Measurements from ENCODE around the gene ADAD2. TPM values are rescaled to one million over a fixed set of nuclear protein-coding genes. Genes with fewer than 3 reads are reported as not detected.

The ADAD2 gene
- total RNA-seq, 1 donor from 2014 or later, result not detected

DNA sequence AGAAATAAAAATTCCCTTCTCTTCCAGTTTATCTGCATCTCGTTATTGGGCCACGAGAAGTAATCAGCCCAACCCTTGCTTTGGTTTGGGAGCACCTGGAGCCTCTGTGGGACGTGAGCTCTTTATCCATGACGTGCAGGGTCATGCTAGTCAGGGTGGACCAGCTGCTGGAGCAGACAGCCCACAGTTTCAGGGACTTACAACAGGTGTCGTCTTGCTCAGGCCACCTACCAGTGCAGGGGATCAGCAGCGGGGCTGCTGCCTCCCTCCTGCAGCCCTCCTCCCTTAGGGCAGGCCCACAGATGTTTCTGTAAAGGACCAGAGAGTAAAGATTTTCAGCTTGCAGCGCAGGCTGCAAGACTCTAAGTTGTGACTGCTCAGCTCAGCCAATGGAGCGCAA, 16.9 kb downstream of the ADAD2 start:
- Histone ChIP-seq H3K27ac (no peak overlapping the region), H3K36me3 (no peaks in the 10 kb centered on the region), H3K9me3 (no peaks in the 10 kb centered on the region), H3K27me3 (no peaks in the 10 kb centered on the region), H3K4me3 (no peak overlapping the region), H3K4me1 (no peaks in the 10 kb centered on the region)
- intact Hi-C loops (cut with DNase I), result no loop called here
- no peak for DNase-seq (ENCODE audit: extremely low spot score in 2 of 2)
- TF ChIP-seq POLR2AphosphoS5 (IDR thresholded peaks at IDR 0.05; ENCODE audit: insufficient read depth in 1 of 2, low read depth in 1 of 2) (no peak), POLR2A (IDR thresholded peaks at IDR 0.05) (no peak)
- TF ChIP-seq, protein P1, sequence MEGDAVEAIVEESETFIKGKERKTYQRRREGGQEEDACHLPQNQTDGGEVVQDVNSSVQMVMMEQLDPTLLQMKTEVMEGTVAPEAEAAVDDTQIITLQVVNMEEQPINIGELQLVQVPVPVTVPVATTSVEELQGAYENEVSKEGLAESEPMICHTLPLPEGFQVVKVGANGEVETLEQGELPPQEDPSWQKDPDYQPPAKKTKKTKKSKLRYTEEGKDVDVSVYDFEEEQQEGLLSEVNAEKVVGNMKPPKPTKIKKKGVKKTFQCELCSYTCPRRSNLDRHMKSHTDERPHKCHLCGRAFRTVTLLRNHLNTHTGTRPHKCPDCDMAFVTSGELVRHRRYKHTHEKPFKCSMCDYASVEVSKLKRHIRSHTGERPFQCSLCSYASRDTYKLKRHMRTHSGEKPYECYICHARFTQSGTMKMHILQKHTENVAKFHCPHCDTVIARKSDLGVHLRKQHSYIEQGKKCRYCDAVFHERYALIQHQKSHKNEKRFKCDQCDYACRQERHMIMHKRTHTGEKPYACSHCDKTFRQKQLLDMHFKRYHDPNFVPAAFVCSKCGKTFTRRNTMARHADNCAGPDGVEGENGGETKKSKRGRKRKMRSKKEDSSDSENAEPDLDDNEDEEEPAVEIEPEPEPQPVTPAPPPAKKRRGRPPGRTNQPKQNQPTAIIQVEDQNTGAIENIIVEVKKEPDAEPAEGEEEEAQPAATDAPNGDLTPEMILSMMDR (IDR thresholded peaks at IDR 0.05), result no peak

DNA sequence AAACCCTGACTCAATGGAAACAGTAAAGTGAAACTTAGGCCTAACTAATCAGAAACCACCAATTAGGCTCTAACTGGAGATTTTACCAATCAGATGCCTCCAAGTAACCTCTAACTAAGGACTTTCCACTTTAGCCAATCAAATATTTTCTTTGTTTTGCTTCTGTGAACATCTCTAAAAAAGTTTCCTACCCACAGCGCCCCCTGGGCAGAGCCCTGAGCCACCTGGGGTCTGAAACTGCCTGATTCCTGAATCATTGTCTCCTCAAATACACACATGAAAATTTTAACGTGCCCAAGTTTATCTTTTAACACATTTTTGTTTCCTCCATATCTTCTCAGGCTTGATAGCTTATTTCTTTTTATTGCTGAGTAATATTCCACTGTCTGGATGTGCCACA, 19.0 kb downstream of the ADAD2 start:
- no peak overlapping the region for H3K27ac ChIP-seq
- DNase-seq (ENCODE audit: extremely low spot score in 2 of 2), result no peak
- intact Hi-C loops (cut with DNase I), result no loop called here
- H3K36me3 ChIP-seq, result no peaks in the 10 kb centered on the region
- no peak overlapping the region for H3K4me3 ChIP-seq
- H3K4me1 ChIP-seq, result no peaks in the 10 kb centered on the region
- no peaks in the 10 kb centered on the region for H3K9me3 ChIP-seq
- TF ChIP-seq POLR2A (IDR thresholded peaks at IDR 0.05) (no peak), POLR2AphosphoS5 (IDR thresholded peaks at IDR 0.05; ENCODE audit: insufficient read depth in 1 of 2, low read depth in 1 of 2) (no peak)
- TF ChIP-seq, protein P1 (IDR thresholded peaks at IDR 0.05), result no peak
- no peaks in the 10 kb centered on the region for H3K27me3 ChIP-seq

DNA sequence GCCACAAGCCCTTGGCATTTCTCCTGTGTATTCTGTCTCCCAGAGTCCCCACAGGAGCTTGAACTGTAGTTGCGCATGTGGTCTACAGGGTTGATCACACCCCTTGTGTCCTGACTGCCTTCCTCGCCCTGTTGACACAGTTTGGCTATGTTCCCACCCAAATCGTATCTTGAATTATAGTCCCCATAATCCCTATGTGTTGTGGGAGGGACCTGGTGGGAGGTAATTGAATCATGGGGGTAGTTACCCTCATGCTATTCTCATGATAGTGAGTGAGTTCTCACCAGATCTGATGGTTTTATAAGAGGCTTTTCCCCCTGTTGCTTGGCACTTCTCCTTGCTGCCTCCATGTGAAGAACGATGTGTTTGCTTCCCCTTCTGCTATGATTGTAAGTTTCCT, 21.2 kb downstream of the ADAD2 start:
- intact Hi-C loops (cut with DNase I), result no loop called here
- TF ChIP-seq POLR2AphosphoS5 (IDR thresholded peaks at IDR 0.05; ENCODE audit: insufficient read depth in 1 of 2, low read depth in 1 of 2), result no peak
- no peak for TF ChIP-seq POLR2A (IDR thresholded peaks at IDR 0.05)
- TF ChIP-seq, protein P1 (IDR thresholded peaks at IDR 0.05), result no peak
- no peaks in the 10 kb centered on the region for H3K36me3 ChIP-seq

DNA sequence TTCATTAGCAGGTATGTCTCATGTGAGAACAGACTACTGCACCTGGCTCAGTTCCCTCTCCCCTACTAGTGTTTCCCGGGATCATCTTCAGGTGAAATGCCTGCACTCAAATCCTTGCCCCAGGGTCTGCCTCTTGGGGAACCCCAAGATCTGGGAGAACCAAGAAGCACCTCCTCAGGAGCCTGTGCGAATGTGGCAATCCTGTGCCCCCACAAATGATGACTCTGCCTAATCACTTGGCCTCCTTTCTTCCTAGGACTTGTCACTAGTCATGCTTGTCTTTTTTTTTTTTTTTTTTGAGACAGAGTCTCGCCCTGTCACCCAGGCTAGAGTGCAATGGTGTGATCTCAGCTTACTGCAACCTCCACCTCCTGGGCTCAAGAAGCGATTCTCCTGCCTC, 21.7 kb downstream of the ADAD2 start:
- TF ChIP-seq POLR2AphosphoS5 (IDR thresholded peaks at IDR 0.05; ENCODE audit: insufficient read depth in 1 of 2, low read depth in 1 of 2), result no peak
- no peak for TF ChIP-seq POLR2A (IDR thresholded peaks at IDR 0.05)
- TF ChIP-seq, protein P1 (IDR thresholded peaks at IDR 0.05), result no peak
- Histone ChIP-seq H3K36me3 (no peaks in the 10 kb centered on the region), H3K27me3 (no peaks in the 10 kb centered on the region), H3K4me1 (no peaks in the 10 kb centered on the region), H3K27ac (no peak overlapping the region), H3K4me3 (no peak overlapping the region), H3K9me3 (no peaks in the 10 kb centered on the region)
- intact Hi-C loops (cut with DNase I), result no loop called here
- DNase-seq (ENCODE audit: extremely low spot score in 2 of 2), result no peak

More for the DNA sequence above, 21.2 kb downstream of the ADAD2 start:
- Histone ChIP-seq H3K4me3 (no peak overlapping the region), H3K4me1 (no peaks in the 10 kb centered on the region), H3K9me3 (no peaks in the 10 kb centered on the region), H3K27ac (no peak overlapping the region), H3K27me3 (no peaks in the 10 kb centered on the region)
- no peak for DNase-seq (ENCODE audit: extremely low spot score in 2 of 2)

DNA sequence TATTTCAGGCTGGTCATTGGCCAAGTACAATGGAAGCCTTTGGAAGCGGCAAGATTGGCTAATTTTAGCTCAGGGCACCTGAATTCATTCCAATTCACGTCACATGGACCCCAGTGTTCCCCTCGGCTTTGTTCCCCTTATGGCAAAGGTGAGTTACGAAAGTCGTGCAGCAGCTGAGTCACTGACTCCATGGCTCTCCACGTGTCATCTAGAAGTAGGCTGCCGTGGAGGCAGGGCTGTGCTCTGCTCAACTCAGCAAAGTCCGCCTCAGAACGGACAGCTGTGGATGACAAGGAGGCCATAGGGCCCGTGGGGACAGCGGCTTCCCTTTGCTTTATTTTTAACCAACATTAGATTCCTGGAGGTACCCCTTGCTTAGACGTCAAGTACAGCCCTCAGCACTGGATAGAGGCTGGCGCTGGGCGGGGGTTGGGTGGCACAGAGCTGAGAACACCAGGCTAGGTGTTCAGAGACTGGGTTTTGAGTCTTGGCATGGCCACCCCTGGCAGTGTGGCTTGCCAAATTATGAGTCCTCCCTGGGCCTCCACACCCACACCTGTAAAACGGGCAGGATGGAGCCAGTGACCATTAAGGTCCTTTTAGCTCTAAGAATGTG, 23.6 kb downstream of the ADAD2 start:
- H3K27me3 ChIP-seq, result no peaks in the 10 kb centered on the region
- no peaks in the 10 kb centered on the region for H3K36me3 ChIP-seq
- TF ChIP-seq POLR2AphosphoS5 (IDR thresholded peaks at IDR 0.05; ENCODE audit: insufficient read depth in 1 of 2, low read depth in 1 of 2), result no peak
- TF ChIP-seq POLR2A (IDR thresholded peaks at IDR 0.05), result no peak
- TF ChIP-seq, protein P1 (IDR thresholded peaks at IDR 0.05), result no peak
- H3K4me3 ChIP-seq, result no peak overlapping the region
- H3K4me1 ChIP-seq, result no peaks in the 10 kb centered on the region
- no peaks in the 10 kb centered on the region for H3K9me3 ChIP-seq
- DNase-seq (ENCODE audit: extremely low spot score in 2 of 2), result no peak
- H3K27ac ChIP-seq, result no peak overlapping the region
- intact Hi-C loops (cut with DNase I), result no loop called here

Data from vagina (tissue), 2 donors.